ENCODE data around the gene SLX9.

DNA sequence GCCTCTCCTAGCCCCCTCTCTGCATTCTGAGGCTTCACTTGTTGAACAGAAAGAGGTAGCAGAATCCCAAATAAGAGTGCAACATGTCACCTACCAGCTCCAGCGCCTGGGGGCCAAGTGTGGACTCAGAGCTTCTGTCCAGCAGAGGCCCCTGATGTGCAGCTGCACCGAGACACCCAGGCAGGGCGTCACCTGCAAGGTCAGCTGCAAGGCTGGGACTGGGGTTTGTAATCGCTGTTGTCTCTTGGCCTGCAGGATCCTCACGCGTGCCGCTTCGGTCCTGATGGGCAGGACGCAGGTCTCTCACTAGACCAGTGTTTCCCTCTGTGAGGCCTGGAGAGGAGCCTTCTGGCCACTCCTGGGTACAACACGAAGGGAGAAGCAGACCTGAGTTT, 4.3 kb upstream of the SLX9 start:
- TF ChIP-seq, protein P1, sequence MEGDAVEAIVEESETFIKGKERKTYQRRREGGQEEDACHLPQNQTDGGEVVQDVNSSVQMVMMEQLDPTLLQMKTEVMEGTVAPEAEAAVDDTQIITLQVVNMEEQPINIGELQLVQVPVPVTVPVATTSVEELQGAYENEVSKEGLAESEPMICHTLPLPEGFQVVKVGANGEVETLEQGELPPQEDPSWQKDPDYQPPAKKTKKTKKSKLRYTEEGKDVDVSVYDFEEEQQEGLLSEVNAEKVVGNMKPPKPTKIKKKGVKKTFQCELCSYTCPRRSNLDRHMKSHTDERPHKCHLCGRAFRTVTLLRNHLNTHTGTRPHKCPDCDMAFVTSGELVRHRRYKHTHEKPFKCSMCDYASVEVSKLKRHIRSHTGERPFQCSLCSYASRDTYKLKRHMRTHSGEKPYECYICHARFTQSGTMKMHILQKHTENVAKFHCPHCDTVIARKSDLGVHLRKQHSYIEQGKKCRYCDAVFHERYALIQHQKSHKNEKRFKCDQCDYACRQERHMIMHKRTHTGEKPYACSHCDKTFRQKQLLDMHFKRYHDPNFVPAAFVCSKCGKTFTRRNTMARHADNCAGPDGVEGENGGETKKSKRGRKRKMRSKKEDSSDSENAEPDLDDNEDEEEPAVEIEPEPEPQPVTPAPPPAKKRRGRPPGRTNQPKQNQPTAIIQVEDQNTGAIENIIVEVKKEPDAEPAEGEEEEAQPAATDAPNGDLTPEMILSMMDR (conservative IDR thresholded peaks at IDR 0.05; ENCODE audit: low read length) = no peak
- no peak for TF ChIP-seq EZH2phosphoT487 (IDR thresholded peaks at IDR 0.05; ENCODE audit: borderline replicate concordance, low read depth, low read length)
